H1 (cell line): Measurements from ENCODE around the gene TMEM200C. TPM values are rescaled to one million over a fixed set of nuclear protein-coding genes. Genes with fewer than 3 reads are reported as not detected.

ENCODE experiments used
- CTCF ChIA-PET: fragments of 300-600 bp; sonication (Branson Sonifier 250); formaldehyde crosslinking; loops from one replicate; lab custom pipeline; 2021; ENCODE audit not compliant: partially characterized antibody; lab: Charles Lee
- POLR2A ChIA-PET: fragments of 300-600 bp; sonication (Branson Sonifier 250); formaldehyde crosslinking; loops from one replicate; lab custom pipeline; 2021; ENCODE audit warnings: inconsistent platforms; ENCODE audit not compliant: partially characterized antibody; lab: Charles Lee
- DNase-seq, 2 experiments: peaks; one replicate each; pipeline versions ENCODE4 v3.0.0 to v3.0.0-alpha.2; 2010 to 2022; ENCODE audit warnings: low spot score in 2 of 2, low read depth in 1 of 2, mixed read lengths in 1 of 2
- FAIRE-seq: peaks from 2 replicates; lab custom pipeline; 2011; peaks lifted over from hg19 to GRCh38; lab: Jason Lieb, UNC
- H2AFZ ChIP-seq: 2 replicates; pipeline ENCODE4 v1.8.1; 2012; ENCODE audit warnings: low read length, inconsistent platforms
- H2AK5ac ChIP-seq: 2 replicates; pipeline ENCODE4 v1.6.1; 2013; ENCODE audit warnings: low read depth, low read length
- H2BK120ac ChIP-seq: replicated peaks from 2 replicates; pipeline ENCODE3; 2013; ENCODE audit warnings: low read depth, low read length, inconsistent platforms
- H2BK12ac ChIP-seq: 2 replicates; pipeline ENCODE4 v1.6.1; 2013; ENCODE audit warnings: low read depth, low read length
- H2BK15ac ChIP-seq: 2 replicates; pipeline ENCODE4 v1.6.1; 2013; ENCODE audit warnings: low read length
- H2BK20ac ChIP-seq: 2 replicates; pipeline ENCODE4 v1.6.1; 2013; ENCODE audit warnings: low read length
- H2BK5ac ChIP-seq: 2 replicates; pipeline ENCODE4 v1.6.1; 2013; ENCODE audit warnings: low read depth, low read length
- H3K14ac ChIP-seq: 2 replicates; pipeline ENCODE4 v1.6.1; 2013; ENCODE audit warnings: inconsistent platforms; ENCODE audit not compliant: insufficient read length
- H3K18ac ChIP-seq: 2 replicates; pipeline ENCODE4 v1.6.1; 2013; ENCODE audit warnings: low read length; ENCODE audit errors: extremely low read depth
- H3K23ac ChIP-seq: 2 replicates; pipeline ENCODE4 v1.6.1; 2013; ENCODE audit warnings: inconsistent platforms; ENCODE audit not compliant: insufficient read length
- H3K23me2 ChIP-seq: 2 replicates; pipeline ENCODE4 v1.6.1; 2013; ENCODE audit warnings: low read depth, low read length
- H3K27ac ChIP-seq: 2 replicates; pipeline ENCODE4 v1.6.1; 2011; ENCODE audit warnings: low read depth, low read length, inconsistent platforms
- H3K27me3 ChIP-seq, 4 experiments: replicated peaks in 1 of 4; 1 replicate in 1 of 4; 2 replicates in 3 of 4; pipeline versions ENCODE4 v1.6.1 to v1.8.1; 2011 to 2013; ENCODE audit warnings: low read length in 3 of 4, mild to moderate bottlenecking in 3 of 4, inconsistent platforms in 2 of 4, mixed read lengths in 2 of 4, moderate library complexity in 1 of 4; ENCODE audit not compliant: control insufficient read depth in 3 of 4, insufficient read depth in 3 of 4; ENCODE audit errors: extremely low read depth in 1 of 4
- H3K36me3 ChIP-seq, 4 experiments: 2 replicates each; pipeline versions ENCODE4 v1.6.1 to v1.8.1; 2011 to 2013; ENCODE audit warnings: mild to moderate bottlenecking in 4 of 4, low read length in 3 of 4, moderate library complexity in 2 of 4, control low read depth in 1 of 4, inconsistent platforms in 1 of 4; ENCODE audit not compliant: insufficient read depth in 4 of 4, control insufficient read depth in 2 of 4
- H3K4ac ChIP-seq: replicated peaks from 2 replicates; pipeline ENCODE3; 2013; ENCODE audit warnings: low read length, low read depth, mixed read lengths, inconsistent platforms; ENCODE audit not compliant: insufficient read length
- H3K4me1 ChIP-seq, 4 experiments: replicated peaks in 1 of 4; 1 replicate in 1 of 4; 2 replicates in 3 of 4; pipeline versions ENCODE4 v1.6.1 to v1.8.1; 2011 to 2013; ENCODE audit warnings: low read length in 3 of 4, inconsistent platforms in 2 of 4, mixed read lengths in 1 of 4; ENCODE audit not compliant: insufficient read depth in 4 of 4, control insufficient read depth in 3 of 4
- H3K4me2 ChIP-seq, 2 experiments: 2 replicates each; pipeline versions ENCODE4 v1.6.1 to v1.8.1; 2011 to 2013; ENCODE audit warnings: low read depth in 2 of 2, low read length in 2 of 2, control low read depth in 1 of 2, inconsistent platforms in 1 of 2, mild to moderate bottlenecking in 1 of 2; ENCODE audit not compliant: insufficient read depth in 1 of 2
- H3K4me3 ChIP-seq, 4 experiments: fragments of 200-600, 300-600 bp in 1 of 4; sonication (generic), shearing (Covaris generic), sonication (Bioruptor Twin) in 1 of 4; 2 replicates each; pipeline versions ENCODE4 v1.5.1 to v1.8.1; 2011 to 2016; ENCODE audit warnings: low read length in 4 of 4, low read depth in 3 of 4, control low read depth in 2 of 4, inconsistent platforms in 2 of 4, mild to moderate bottlenecking in 2 of 4, mixed read lengths in 1 of 4, moderate library complexity in 1 of 4; ENCODE audit not compliant: insufficient read depth in 2 of 4; ENCODE audit errors: extremely low read depth in 1 of 4
- H3K56ac ChIP-seq: replicated peaks from 2 replicates; pipeline ENCODE3; 2013; ENCODE audit warnings: low read depth, mild to moderate bottlenecking, mixed read lengths, low read length, inconsistent platforms; ENCODE audit not compliant: insufficient read length
- H3K79me1 ChIP-seq: 2 replicates; pipeline ENCODE4 v1.6.1; 2013; ENCODE audit warnings: low read depth, low read length, control low read depth
- H3K79me2 ChIP-seq, 2 experiments: 2 replicates each; pipeline versions ENCODE4 v1.6.1 to v1.8.1; 2012 to 2013; ENCODE audit warnings: low read length in 2 of 2, mild to moderate bottlenecking in 2 of 2, inconsistent platforms in 1 of 2; ENCODE audit not compliant: insufficient read depth in 2 of 2, control insufficient read depth in 1 of 2
- H3K9ac ChIP-seq, 4 experiments: replicated peaks in 1 of 4; 1 replicate in 1 of 4; 2 replicates in 3 of 4; pipeline versions ENCODE4 v1.6.1 to v1.8.1; 2011 to 2013; ENCODE audit warnings: low read depth in 3 of 4, low read length in 3 of 4, control low read depth in 2 of 4, mild to moderate bottlenecking in 2 of 4, moderate library complexity in 2 of 4, inconsistent platforms in 1 of 4; ENCODE audit errors: extremely low read depth in 1 of 4
- H3K9me3 ChIP-seq, 2 experiments: 2 replicates each; pipeline versions ENCODE4 v1.6.1 to v1.8.1; 2012 to 2013; ENCODE audit warnings: mild to moderate bottlenecking in 2 of 2, moderate library complexity in 2 of 2, control low read depth in 1 of 2, inconsistent platforms in 1 of 2, low read depth in 1 of 2, low read length in 1 of 2, mixed read lengths in 1 of 2; ENCODE audit not compliant: insufficient read depth in 2 of 2
- H4K20me1 ChIP-seq, 2 experiments: replicated peaks in 1 of 2; 2 replicates each; pipeline versions ENCODE3 to v1.8.1; 2011 to 2013; ENCODE audit warnings: inconsistent platforms in 2 of 2, low read length in 2 of 2, mild to moderate bottlenecking in 1 of 2; ENCODE audit not compliant: insufficient read depth in 2 of 2, control insufficient read depth in 1 of 2
- H4K5ac ChIP-seq: 2 replicates; pipeline ENCODE4 v1.6.1; 2013; ENCODE audit warnings: low read length, low read depth, mixed read lengths, inconsistent platforms; ENCODE audit not compliant: insufficient read length
- H4K8ac ChIP-seq: 2 replicates; pipeline ENCODE4 v1.8.0; 2013; ENCODE audit warnings: mild to moderate bottlenecking, moderate library complexity, low read length, inconsistent platforms; ENCODE audit not compliant: insufficient read depth; ENCODE audit errors: extremely low read depth
- H4K91ac ChIP-seq: replicated peaks from 2 replicates; pipeline ENCODE3; 2013; ENCODE audit warnings: low read length, mixed read lengths, inconsistent platforms; ENCODE audit not compliant: insufficient read length
- CTCF ChIP-seq, 3 experiments: IDR thresholded peaks; 1 replicate in 2 of 3; 2 replicates in 1 of 3; pipeline versions ENCODE4 v1.5.1 to v1.6.1; 2011; ENCODE audit warnings: low read length in 3 of 3, mild to moderate bottlenecking in 3 of 3, inconsistent platforms in 2 of 3, low read depth in 1 of 3, moderate library complexity in 1 of 3; ENCODE audit not compliant: insufficient read depth in 1 of 3; ENCODE audit errors: control extremely low read depth in 1 of 3
- POU5F1 ChIP-seq: IDR thresholded peaks from 2 replicates; pipeline ENCODE4 v1.6.1; 2011; ENCODE audit warnings: low read depth, mild to moderate bottlenecking, low read length, moderate library complexity
- RAD21 ChIP-seq, 2 experiments: IDR thresholded peaks in 1 of 2; conservative IDR thresholded peaks in 1 of 2; 2 replicates each; pipeline ENCODE4 v1.6.1; 2011; ENCODE audit warnings: low read depth in 2 of 2, low read length in 2 of 2, improper control_type of control experiment in 1 of 2, inconsistent platforms in 1 of 2, mild to moderate bottlenecking in 1 of 2, moderate library complexity in 1 of 2
- WGBS, 2 experiments: shearing (Covaris generic) in 1 of 2; methylation state at CpG; one replicate each; pipeline versions ENCODE4 v1.1.6 to v1.1.7; 2013 to 2015; ENCODE audit warnings: low lambda C conversion rate in 2 of 2, mixed read lengths in 2 of 2, inconsistent platforms in 1 of 2, low coverage in 1 of 2, missing lambda C conversion rate in 1 of 2; ENCODE audit not compliant: insufficient replicate concordance in 2 of 2, insufficient coverage in 1 of 2, insufficient read length in 1 of 2; ENCODE audit errors: extremely low coverage in 1 of 2, missing lambda C conversion rate in 1 of 2; 5-methylcytosine and 5-hydroxymethylcytosine counted together
- polyA plus RNA-seq, 7 experiments: library from polyadenylated mRNA; depleted of rRNA in 3 of 7; stranded (reverse) in 5 of 7; unstranded in 2 of 7; fragments of >200 nt in 5 of 7; fragments of 200-250 nt in 2 of 7; gene quantifications; 1 replicate in 5 of 7; 2 replicates in 1 of 7; 4 replicates in 1 of 7; pipeline versions ENCODE4 v1.2.1 to v1.2.3, GENCODE V29; 2011 to 2013; ENCODE audit warnings: missing spikeins in 2 of 7, mixed read lengths in 2 of 7
- total RNA-seq: library from RNA; stranded (reverse); fragmentation: NEBNext Ultra II Directional; extraction: Animal tissue kit (Norgen Biotek cat#: 25700); gene quantifications from 2 replicates; pipeline ENCODE4 v1.2.1, GENCODE V29; 2021

The TMEM200C gene
- total and polyA plus RNA-seq, 2 of the 8 experiments (the other 6 are each of a cell fraction or from before 2014, with no cell fraction given), result 3.4 to 9.6 TPM

GRCh38 chr18:5851998-5852397, 43.3 kb downstream of the TMEM200C start:
- no peak overlapping the region for H4K8ac ChIP-seq
- H3K56ac ChIP-seq, result no peak overlapping the region
- no peaks in the 10 kb centered on the region for H3K27me3 ChIP-seq
- H3K9me3 ChIP-seq, result 0 out of 4 replicates have a peak, but pooled peaks cover 0 to 2% of the 10 kb centered on the region in 2 experiments
- no peak overlapping the region for H2AK5ac ChIP-seq
- no peak overlapping the region for H3K14ac ChIP-seq
- TF ChIP-seq CTCF (IDR thresholded peaks at IDR 0.05; ENCODE audit: control extremely low read depth in 1 of 3, insufficient read depth in 1 of 3, low read depth in 1 of 3, low read length in 3 of 3), result peak in 1 of 3 experiments; percentile 15; a peak in 1 of 4 replicates
- TF ChIP-seq POU5F1, result no peak
- peak; percentile 20 to 40; a peak in 3 of 4 replicates for TF ChIP-seq RAD21 (IDR thresholded peaks at IDR 0.05 in 1 of 2, conservative IDR thresholded peaks at IDR 0.05 in 1 of 2; ENCODE audit: low read depth in 2 of 2, low read length in 2 of 2)
- TF ChIP-seq, all 59 proteins: peak for 2
- no peak overlapping the region for H3K18ac ChIP-seq
- no peak overlapping the region for H2BK120ac ChIP-seq
- H3K79me1 ChIP-seq, result no peaks in the 10 kb centered on the region
- H2BK20ac ChIP-seq, result no peak overlapping the region
- no peaks in the 10 kb centered on the region for H3K36me3 ChIP-seq
- no peak overlapping the region for H3K4me2 ChIP-seq
- H2BK15ac ChIP-seq, result no peak overlapping the region
- H3K79me2 ChIP-seq, result no peaks in the 10 kb centered on the region
- no peak overlapping the region for H3K4me3 ChIP-seq
- no peak overlapping the region for H3K27ac ChIP-seq
- POLR2A ChIA-PET, result no interaction called here
- no peak overlapping the region for H3K9ac ChIP-seq
- CTCF ChIA-PET, result interaction anchor here (1.1 kb wide), 1 partner anchor 28 kb away, joined by 3 read pairs; no protein-coding TSS in a partner anchor
- H2AFZ ChIP-seq, result no peak overlapping the region
- no peak for FAIRE-seq
- H3K4ac ChIP-seq, result no peak overlapping the region
- no peak overlapping the region for H2BK5ac ChIP-seq
- H4K5ac ChIP-seq, result no peak overlapping the region
- no peak overlapping the region for H3K23ac ChIP-seq
- no peaks in the 10 kb centered on the region for H4K20me1 ChIP-seq
- no peak overlapping the region for H4K91ac ChIP-seq
- no peak for DNase-seq
- no peaks in the 10 kb centered on the region for H3K4me1 ChIP-seq
- H2BK12ac ChIP-seq, result no peak overlapping the region
- peaks cover 2% of the 10 kb centered on the region; the same call in 1 of the 2 replicates for H3K23me2 ChIP-seq
- WGBS, 2 experiments, result 75% methylated on average over 2 of the region's 2 CpGs; no CpG with 5 or more reads in 1 of the 2 experiments
